Hematopoietic multipotent progenitor cell treated with erythropoietin and hydrocortisone succinate and interleukin-3 and kit ligand, for 8 days (in vitro differentiated cells): ENCODE data around the gene CHRNB1.

ENCODE experiments used
- DNase-seq: peaks from one replicate; pipeline ENCODE4 v3.0.0-alpha.2; 2015

CHRNB1 gene

DNA sequence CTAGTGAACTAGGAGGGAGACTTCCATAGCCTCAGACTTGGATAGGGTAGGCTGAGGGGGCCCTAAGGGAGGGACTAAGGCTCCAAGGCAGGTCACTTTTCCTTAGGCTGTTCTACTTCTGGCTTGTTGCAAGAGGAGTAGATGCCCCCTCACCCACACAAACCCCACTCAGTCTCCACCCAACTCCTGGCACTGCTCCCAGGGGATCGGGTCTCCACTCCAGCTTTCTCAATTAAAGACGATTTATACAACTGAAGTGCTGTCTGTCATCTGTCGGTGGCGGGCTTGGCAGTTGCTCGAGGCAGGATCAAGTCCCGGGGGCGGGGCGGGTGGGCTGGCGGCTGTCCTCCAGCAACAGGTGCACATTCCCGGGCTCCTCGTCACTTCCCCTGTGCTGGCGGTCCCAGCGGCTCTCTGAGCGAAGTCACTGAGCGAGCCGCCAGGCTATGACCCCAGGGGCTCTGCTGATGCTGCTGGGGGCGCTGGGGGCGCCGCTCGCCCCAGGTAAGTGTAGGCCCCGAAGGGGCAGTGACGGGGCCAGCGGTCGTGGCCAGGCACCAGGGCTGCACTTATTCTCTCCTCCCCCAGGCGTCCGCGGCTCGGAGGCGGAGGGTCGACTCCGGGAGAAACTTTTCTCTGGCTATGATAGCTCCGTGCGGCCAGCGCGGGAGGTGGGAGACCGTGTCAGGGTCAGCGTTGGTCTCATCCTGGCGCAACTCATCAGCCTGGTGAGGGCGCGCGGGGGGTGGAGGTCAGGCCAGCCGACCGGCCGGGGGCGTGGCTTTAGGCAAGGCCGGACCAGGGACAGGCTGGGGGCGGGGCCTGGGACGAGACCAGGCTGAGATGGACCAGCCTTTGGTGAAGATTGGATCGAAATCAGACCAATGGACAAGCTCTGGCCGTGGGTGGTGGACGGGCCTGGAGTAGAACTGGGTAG, at the start of gene CHRNB1:
TSS of gene CHRNB1 (plus strand) at position 380 of the 937 bp plus-strand sequence. CDS start at position 447, 67 bp downstream.
- DNase-seq: peak; percentile 18

- DNase-seq: peak; percentile 23
Measured at GRCh38 chr17:7396147-7396546, 48.7 kb upstream of the CHRNB1 start.

DNA sequence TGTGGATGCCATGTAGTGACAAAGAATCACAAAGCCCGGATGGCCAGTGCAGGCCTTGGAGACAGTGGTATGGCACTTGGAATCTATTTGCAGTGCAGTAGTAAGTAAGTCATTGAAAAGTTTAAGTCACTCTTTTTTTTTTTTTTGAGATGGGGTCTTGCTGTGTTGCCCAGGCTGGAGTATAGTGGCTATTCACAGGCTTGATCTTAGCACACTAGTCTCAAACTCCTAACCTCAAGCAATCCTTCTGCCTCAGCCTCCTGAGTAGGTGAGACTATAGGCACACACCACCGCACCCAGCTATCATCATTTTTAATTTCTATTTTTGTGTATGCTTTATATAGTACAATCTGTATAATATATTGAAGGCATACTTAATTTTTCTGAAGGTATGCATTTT, 46.2 kb upstream of the CHRNB1 start:
- DNase-seq: no peak

- DNase-seq: peak; percentile 9
Measured at GRCh38 chr17:7403043-7403726, 41.7 kb upstream of the CHRNB1 start.

DNA sequence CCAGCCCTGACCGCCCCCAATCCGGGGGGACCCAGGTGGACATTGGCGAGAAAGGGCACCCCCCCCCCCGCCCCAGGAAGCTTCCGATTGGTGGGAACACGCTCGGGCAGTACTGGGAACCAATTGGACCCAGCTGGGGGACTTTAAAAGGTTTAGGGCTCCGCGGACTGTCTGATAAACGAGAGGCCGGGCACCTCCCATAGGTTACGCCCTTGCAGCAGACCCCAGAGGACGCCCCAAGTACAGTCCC, 41.2 kb upstream of the CHRNB1 start:
- peak; percentile 84 for DNase-seq

DNA sequence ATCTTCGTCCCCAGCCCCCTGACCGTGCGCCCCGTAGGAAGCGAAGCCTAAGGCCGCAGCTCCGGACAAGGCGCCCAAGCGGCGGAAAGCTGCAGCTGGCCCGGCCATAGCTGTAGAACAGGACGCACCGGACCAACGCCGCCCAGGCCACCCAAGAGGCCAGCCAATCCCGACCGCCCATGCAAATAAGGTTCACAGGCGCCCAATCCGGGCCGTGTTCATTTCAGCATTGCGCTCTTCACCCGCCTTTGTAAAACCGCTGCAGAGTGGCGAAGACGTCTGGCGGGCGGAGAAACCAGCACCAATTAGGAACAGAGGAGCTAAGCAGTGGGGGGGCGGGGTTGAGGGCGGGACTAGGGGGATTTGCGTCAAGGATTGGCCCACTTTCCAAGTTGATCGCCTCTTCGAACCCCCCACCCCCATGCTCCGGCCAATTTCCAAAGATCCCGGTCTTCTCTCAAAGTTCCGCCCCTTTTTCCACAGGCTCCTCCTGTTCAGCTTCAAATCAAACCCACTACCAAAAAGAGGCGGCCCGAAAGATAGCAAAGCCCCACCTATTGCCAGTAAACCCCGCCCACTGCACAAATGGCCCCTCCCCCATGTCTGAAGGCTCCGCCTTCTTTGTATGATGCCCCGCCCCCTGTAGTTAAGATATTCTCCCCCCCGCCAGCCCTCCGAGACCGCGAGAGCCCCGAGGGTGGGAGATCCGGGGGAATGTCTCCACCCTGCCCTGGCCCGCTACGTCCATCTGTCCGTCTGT, 40.7 kb upstream of the CHRNB1 start, which contains the start of gene TMEM256:
TSS of gene TMEM256 (minus strand) at position 121 of the 760 bp plus-strand sequence. CDS start at position 108, 13 bp downstream.
- peak; percentile 99 for DNase-seq

GRCh38 chr17:7404737-7405349, 40.0 kb upstream of the CHRNB1 start:
- DNase-seq: no peak

GRCh38 chr17:7405350-7406234, 39.3 kb upstream of the CHRNB1 start:
- no peak for DNase-seq

GRCh38 chr17:7406235-7406825, 38.5 kb upstream of the CHRNB1 start:
- no peak for DNase-seq

- DNase-seq: no peak
Measured at GRCh38 chr17:7407082-7407481, 37.8 kb upstream of the CHRNB1 start.

- no peak for DNase-seq
Measured at GRCh38 chr17:7407485-7408251, 37.2 kb upstream of the CHRNB1 start, which contains the start of gene NLGN2. Gene NLGN2 (plus strand): TSS chr17:7407845. CDS start chr17:7408256, 411 bp downstream.

DNA sequence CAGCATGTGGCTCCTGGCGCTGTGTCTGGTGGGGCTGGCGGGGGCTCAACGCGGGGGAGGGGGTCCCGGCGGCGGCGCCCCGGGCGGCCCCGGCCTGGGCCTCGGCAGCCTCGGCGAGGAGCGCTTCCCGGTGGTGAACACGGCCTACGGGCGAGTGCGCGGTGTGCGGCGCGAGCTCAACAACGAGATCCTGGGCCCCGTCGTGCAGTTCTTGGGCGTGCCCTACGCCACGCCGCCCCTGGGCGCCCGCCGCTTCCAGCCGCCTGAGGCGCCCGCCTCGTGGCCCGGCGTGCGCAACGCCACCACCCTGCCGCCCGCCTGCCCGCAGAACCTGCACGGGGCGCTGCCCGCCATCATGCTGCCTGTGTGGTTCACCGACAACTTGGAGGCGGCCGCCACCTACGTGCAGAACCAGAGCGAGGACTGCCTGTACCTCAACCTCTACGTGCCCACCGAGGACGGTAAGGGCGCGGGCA, 36.6 kb upstream of the CHRNB1 start:
- no peak for DNase-seq

DNA sequence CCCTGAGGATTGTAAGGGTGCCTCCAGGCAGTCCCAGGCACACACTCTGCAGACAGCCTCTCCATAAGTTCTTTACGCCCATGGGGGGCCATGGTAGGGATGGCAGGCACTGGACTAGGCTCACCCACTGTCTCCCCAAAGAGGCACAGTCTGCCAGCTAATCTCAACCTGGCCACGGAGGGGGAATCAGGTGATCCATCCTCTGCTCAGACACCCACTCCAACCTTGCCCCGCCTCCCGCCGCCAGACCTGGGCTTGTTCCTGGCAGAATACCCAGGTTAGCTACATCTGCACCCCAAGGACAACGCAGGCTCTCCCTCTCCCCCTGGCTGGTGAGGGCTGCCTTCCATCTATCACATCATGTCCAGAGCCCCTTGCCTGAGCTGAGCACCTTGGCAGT, 36.0 kb upstream of the CHRNB1 start:
- DNase-seq: no peak

DNA sequence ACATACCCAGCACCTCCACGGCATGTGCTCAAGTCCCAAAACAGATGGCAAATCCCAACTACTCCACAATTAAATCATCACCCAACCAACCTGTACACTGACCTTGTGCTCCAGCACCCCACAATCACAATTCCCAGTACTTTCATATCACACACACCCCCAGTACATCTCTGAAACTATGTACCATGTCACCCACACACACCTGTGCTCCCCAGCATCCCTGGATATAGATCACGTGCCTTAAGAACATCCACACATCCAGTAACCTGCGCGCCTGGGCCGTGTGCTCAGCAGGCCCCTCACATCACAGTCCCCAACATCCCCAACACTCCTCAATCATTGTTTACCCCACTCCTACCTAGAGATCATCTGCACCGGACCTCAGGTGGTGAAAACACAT, 35.1 kb upstream of the CHRNB1 start:
- no peak for DNase-seq

DNA sequence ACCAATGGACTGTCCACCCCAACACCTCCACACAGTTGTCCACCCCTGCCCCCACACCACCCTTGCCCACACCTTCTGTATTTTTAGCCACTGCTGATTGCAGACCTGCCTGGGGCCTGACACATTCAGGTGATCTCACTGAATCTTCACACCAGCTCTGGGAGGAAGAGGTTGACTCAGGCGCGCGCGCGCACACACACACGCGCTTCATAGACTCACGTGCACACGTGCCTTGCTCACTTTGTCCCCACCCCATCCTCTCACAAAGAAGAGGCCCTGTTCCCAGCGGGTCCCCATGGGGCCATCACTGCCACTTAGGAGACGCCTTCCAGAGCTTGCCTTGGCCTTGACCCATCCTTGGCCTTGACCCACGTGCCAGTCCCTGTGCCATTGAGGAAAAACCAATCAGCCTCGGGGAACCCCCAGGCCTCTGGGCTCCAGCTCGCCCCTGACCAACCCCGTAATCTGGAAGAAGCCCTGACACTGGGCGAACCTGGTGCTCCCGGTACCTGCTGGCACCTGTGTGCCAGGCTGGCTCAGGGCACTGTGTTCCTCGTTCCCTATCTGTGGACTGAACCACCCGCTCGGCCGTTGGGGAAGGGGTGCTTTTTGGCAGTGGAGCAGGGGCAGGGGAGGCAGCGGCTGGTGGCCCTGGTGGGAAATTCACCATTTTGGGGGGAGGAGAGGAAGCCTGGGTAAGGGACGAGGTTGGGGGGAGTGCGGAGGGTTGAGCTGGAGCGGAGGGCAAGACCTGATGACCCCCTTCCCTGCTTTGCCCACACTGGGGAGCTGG, 34.0 kb upstream of the CHRNB1 start:
- DNase-seq: no peak

DNA sequence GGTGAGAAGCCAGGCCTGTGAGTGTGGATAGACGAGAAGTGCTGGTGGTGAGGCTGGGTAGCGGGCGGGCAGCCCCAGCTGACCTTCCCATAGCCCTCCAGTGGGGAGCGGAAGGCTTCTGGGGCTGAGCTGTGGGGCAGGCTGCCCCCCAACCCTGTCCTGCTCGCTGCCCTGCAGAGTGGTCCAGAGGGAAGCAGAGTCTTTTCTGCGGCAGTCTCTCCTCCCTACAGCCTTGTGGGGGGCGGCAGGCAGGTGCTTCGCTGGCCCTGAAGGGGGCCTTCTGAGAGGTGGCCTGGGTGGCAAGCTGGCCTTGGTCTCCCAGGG, 33.5 kb upstream of the CHRNB1 start:
- no peak for DNase-seq

DNA sequence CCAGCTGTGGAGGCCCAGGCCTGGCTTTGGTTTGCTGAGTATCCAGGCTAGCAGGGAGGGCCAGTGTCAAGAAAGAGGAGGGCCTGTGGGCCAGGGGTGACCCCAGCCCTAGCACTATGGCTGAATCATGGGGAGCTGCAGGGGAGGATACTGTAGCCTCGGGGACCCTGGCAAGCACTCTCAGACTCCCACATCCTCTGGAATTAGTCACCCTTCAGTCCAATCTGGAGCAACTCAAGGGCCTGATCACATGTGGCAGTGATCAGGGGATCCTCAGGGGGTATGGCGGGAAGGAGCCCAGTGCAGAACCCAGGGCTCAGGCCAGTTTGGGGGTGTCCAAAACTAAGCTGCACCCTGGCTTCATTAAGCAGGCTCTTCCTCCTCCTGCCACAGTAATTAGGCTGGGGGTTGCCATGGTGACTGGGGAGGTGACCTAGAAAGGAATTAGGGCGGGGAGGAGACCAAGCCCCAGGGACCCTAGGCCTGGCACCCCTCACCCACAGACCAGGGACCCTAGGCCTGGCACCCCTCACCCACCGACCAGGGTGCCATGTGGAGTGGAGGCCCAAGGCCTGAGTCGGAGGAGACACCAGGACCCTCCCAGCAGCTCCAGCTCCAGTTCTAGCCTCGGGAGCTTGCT, 31.4 kb upstream of the CHRNB1 start:
- no peak for DNase-seq

DNA sequence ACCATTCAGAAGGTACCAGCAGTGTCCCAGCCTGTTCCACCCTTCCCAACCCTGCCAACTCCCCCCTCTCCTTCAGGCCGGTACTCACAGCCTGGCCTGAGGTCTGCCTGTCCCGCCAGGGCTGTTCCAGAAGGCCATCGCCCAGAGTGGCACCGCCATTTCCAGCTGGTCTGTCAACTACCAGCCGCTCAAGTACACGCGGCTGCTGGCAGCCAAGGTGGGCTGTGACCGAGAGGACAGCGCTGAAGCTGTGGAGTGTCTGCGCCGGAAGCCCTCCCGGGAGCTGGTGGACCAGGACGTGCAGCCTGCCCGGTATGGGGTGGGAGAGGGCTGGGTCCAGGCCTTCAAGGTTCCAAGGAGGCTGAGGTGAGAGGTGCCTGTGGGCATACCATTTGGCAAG, 30.0 kb upstream of the CHRNB1 start:
- DNase-seq: no peak

DNA sequence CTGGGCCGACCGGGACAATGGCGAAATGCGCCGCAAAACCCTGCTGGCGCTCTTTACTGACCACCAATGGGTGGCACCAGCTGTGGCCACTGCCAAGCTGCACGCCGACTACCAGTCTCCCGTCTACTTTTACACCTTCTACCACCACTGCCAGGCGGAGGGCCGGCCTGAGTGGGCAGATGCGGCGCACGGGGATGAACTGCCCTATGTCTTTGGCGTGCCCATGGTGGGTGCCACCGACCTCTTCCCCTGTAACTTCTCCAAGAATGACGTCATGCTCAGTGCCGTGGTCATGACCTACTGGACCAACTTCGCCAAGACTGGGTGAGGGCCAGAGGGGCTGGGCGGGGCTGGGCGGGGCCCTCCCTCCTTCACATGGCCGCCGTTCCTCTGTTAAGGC, 29.1 kb upstream of the CHRNB1 start:
- DNase-seq: no peak
